Measurements from ENCODE around the gene CAVIN3. TPM values are rescaled to one million over a fixed set of nuclear protein-coding genes. Genes with fewer than 3 reads are reported as not detected.
"Not testable (repeated sequence)": the region's sequence is repeated elsewhere in the genome, so short reads cannot be mapped to it uniquely, and the experiment has no call there.

Gene CAVIN3
- polyA plus RNA-seq, 3 donors from 2014 or later = not detected

DNA sequence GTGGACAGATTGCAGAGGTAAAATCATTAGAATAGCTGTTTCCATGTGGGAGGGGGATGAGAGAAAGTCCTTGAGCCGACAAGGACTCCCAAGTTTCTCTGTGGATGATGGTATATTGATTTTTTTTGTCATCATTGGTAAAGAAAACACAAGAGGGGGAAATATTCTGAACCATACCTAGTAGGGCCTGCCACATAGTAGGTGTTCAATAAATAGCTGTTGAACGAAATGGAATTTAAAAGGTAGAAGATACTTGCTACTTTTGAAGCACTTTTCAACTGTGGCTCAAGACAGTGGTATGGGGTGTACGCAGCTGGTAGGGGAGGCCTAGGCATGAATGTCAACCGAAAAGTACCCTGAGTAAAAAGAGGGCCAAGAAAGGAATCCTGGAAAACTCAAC is 2.1 kb downstream of the CAVIN3 start:
- DNase-seq = no peak
- Mint-ChIP-seq H3K9me3 (no peaks in the 10 kb centered on the region), H3K4me3 (no peak overlapping the region), H3K27me3 (ENCODE audit: low read depth in 3 of 3) (peaks cover 5 to 32% (median 18%) of the 10 kb centered on the region in 3 donors), H3K27ac (no peak overlapping the region), H3K36me3 (no peaks in the 10 kb centered on the region), H3K4me1 (no peaks in the 10 kb centered on the region)

- Mint-ChIP-seq H3K4me1 (no peaks in the 10 kb centered on the region), H3K36me3 (no peaks in the 10 kb centered on the region), H3K9me3 (no peaks in the 10 kb centered on the region), H3K27ac (no peak overlapping the region), H3K27me3 (ENCODE audit: low read depth in 3 of 3) (peaks cover 2 to 23% (median 8%) of the 10 kb centered on the region in 3 donors), H3K4me3 (no peak overlapping the region)
- DNase-seq = peak; percentile 13 to 34 (median 26)
These were observed 4.4 kb downstream of the CAVIN3 start for GRCh38 chr11:6315811-6316425.

DNA sequence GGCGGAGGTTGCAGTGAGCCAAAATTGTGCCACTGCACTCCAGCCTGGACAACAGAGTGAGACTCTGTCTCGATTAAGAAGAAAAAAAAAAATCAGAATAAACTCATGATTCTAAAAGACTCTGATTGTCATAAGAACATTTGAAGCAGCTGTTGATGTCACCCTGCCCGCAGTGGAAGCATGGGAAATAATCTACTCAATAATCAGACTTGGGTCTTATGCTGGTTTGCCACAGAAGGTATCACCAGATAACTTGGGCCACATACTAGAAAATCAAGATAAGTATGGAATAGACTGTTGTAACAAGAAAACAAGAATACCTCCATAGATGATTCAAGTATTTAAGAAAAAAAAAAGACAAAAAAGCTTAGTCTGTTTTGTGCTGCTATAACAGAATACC is 8.2 kb downstream of the CAVIN3 start:
- Mint-ChIP-seq H3K4me3 (no peak overlapping the region), H3K27me3 (ENCODE audit: low read depth in 3 of 3) (peaks cover 2 to 18% (median 9%) of the 10 kb centered on the region in 3 donors)

DNA sequence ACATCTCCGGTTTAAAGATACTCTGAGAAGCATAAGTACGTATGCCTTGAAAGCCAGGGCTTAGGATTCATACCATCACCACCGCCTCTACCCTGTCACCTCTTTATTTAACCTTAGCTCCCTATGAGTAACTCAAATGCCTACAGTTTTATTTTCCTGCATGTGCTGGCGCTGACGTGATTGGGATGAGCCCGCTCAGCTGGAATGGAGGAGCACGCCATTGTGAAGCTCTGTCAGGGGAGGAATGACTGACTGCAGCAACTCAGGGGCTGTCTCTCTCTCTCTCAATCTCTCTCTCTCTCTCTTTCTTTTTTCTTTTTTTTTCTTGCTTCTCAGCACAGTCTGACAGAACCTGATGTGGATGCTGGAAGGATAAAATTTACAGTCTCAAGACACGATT is 12.4 kb downstream of the CAVIN3 start:
- Mint-ChIP-seq H3K27ac (no peak overlapping the region), H3K36me3 (no peaks in the 10 kb centered on the region), H3K4me3 (no peak overlapping the region), H3K27me3 (ENCODE audit: low read depth in 3 of 3) (peaks cover 2 to 7% (median 4%) of the 10 kb centered on the region in 3 donors), H3K4me1 (no peaks in the 10 kb centered on the region), H3K9me3 (no peaks in the 10 kb centered on the region)
- no peak for DNase-seq

More for the DNA sequence above, 8.2 kb downstream of the CAVIN3 start:
- Mint-ChIP-seq H3K9me3 (no peaks in the 10 kb centered on the region), H3K4me1 (no peaks in the 10 kb centered on the region), H3K36me3 (no peaks in the 10 kb centered on the region), H3K27ac (no peak overlapping the region)
- DNase-seq = no peak

DNA sequence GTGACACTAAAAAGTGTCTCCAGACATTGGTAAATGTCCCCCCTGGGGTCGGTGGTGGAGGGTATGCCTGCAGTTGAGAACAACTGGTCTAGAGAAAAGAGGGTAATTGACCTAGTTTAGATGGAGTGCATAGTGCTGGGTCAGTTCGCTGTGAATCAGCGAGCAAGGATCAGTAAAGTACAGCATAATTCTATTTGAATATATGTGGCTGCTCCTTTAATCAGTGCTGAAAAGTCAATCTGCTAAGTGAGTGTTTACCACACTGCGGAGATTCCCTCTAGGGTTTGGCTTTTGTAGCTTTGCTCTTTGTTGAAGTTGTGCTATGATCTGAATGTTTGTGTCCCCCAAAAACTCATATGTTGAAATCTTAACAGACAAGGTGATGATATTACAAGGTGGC is 15.0 kb downstream of the CAVIN3 start:
- Mint-ChIP-seq H3K4me3 (no peak overlapping the region), H3K36me3 (no peaks in the 10 kb centered on the region), H3K27ac (no peak overlapping the region), H3K9me3 (no peaks in the 10 kb centered on the region), H3K27me3 (ENCODE audit: low read depth in 3 of 3) (peaks cover 4 to 9% (median 4%) of the 10 kb centered on the region in 3 donors), H3K4me1 (no peaks in the 10 kb centered on the region)
- no peak for DNase-seq

DNA sequence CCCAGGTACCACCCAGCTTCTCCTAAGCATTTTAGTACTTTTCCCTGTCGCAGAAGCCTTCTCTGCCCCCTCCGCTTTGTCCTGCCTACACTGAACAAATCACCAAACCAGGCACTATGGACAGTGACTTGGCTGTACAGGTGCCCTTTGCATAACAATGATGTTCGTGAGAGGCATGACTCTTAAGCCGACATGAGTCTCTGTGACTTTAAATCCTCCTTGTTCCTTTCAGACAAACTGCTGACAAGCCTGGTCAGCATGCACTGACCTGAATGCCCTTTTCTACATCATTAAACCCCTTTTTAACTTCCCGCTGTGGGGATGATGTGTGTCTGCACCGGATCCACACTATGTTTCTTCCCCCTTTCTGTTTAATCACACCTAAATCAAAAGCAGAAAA is 16.6 kb downstream of the CAVIN3 start:
- H3K4me1 Mint-ChIP-seq = no peaks in the 10 kb centered on the region
- no peak for DNase-seq
- peaks cover 2 to 11% (median 4%) of the 10 kb centered on the region in 3 donors for H3K27me3 Mint-ChIP-seq (ENCODE audit: low read depth in 3 of 3)
- H3K36me3 Mint-ChIP-seq = no peaks in the 10 kb centered on the region
- no peak overlapping the region for H3K4me3 Mint-ChIP-seq
- no peak overlapping the region for H3K27ac Mint-ChIP-seq
- no peaks in the 10 kb centered on the region for H3K9me3 Mint-ChIP-seq

DNA sequence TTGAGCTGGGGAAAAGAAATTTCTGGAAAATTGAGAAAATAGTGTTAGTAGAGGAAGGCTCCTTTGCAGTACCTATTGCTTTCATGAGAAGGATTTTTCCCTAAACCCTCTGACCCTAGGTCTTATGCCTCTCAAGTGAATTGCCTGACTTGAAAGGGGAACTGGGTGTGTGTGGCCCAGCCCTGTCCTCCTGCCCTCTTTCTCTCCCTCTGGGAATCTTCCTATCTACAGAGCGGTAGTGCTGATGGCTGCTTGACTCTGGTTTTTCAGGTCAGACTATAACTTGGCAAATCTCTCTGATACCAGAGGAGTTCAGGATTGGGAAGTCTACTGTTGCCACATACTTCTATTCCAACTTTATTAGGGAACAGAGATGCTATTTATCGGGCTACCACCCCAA is 19.2 kb downstream of the CAVIN3 start:
- H3K4me3 Mint-ChIP-seq = no peak overlapping the region
- no peak overlapping the region for H3K27ac Mint-ChIP-seq
- no peaks in the 10 kb centered on the region for H3K9me3 Mint-ChIP-seq
- peaks cover 2 to 9% (median 3%) of the 10 kb centered on the region in 3 donors for H3K27me3 Mint-ChIP-seq (ENCODE audit: low read depth in 3 of 3)
- H3K36me3 Mint-ChIP-seq = peaks cover 0 to under 1% (median 0%) of the 10 kb centered on the region in 3 donors
- H3K4me1 Mint-ChIP-seq = no peaks in the 10 kb centered on the region
- DNase-seq = no peak

DNA sequence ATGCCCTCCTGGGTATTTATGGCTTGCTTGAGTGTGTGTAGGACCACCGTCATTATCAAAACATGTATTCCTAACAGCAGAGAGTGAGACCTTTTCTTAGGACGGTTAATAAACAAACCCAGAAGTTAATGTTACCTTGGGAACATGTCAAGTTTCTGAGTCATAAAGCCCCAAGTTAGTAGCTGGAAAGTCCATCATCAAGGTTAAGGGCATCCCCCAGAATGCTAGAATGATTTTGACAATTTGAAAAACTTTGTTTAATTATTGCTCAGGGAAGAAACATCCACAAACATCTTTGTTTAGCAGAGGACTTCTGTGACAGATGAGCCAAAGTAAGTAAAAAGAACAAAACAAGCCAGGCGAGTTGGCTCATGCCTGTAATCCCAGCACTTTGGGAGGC is 20.0 kb downstream of the CAVIN3 start:
- peaks cover 2 to 7% (median 3%) of the 10 kb centered on the region in 3 donors for H3K27me3 Mint-ChIP-seq (ENCODE audit: low read depth in 3 of 3)
- no peaks in the 10 kb centered on the region for H3K4me1 Mint-ChIP-seq
- DNase-seq = no peak
- H3K36me3 Mint-ChIP-seq = peaks cover 0 to 4% (median 0%) of the 10 kb centered on the region in 3 donors
- no peak overlapping the region for H3K27ac Mint-ChIP-seq
- H3K4me3 Mint-ChIP-seq = no peak overlapping the region
- H3K9me3 Mint-ChIP-seq = no peaks in the 10 kb centered on the region

DNA sequence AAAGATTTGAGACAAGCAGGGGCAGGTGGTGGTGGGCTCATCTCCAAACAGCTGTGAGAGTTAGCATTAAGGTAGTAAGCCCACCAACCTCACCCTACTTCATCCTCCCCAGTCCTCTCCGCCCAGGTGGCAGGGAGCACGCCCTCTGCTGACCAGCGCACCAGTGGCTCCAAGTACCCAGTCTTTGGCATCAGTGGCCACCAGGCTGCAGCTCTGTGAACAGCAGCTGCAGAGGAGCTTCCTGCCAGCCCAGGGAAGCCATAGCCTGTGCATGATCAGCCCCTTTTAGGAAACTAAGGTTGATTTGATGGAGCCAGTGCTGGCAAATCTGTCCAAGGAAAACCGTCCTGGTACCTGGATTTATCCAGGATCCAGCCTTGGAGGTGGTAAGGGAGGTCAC is 21.7 kb downstream of the CAVIN3 start:
- DNase-seq = peak in 1 of 3 donors; percentile 7
- Mint-ChIP-seq H3K27me3 (ENCODE audit: low read depth in 3 of 3) (peaks cover 3 to 5% (median 3%) of the 10 kb centered on the region in 3 donors), H3K27ac (no peak overlapping the region), H3K36me3 (peaks cover 0 to 4% (median 0%) of the 10 kb centered on the region in 3 donors), H3K9me3 (no peaks in the 10 kb centered on the region), H3K4me1 (no peaks in the 10 kb centered on the region), H3K4me3 (no peak overlapping the region)

DNA sequence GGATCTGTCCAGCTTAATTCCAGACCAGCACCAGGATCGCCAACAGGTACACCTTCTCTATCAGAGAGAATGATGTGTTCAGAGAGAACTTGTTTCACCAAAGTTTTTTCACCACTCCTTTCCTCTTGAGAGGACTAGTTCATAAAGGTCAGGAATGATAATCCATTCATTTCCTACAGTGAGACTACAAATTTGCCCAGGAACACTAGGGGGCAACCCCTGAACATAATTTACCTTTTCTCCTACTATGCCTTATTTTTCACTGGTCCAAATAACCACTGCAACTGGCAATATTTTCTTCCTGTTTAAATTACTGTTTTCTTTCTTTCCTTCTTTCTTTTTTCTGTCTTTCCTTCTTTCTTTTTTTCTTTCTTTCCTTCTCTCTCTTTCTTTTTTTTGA is 22.5 kb downstream of the CAVIN3 start:
- Mint-ChIP-seq H3K27ac (no peak overlapping the region), H3K9me3 (no peaks in the 10 kb centered on the region), H3K4me1 (no peaks in the 10 kb centered on the region), H3K27me3 (ENCODE audit: low read depth in 3 of 3) (peaks cover 3 to 7% (median 6%) of the 10 kb centered on the region in 3 donors), H3K4me3 (no peak overlapping the region), H3K36me3 (peaks cover 0 to 4% (median 0%) of the 10 kb centered on the region in 3 donors)
- no peak for DNase-seq

GRCh38 chr11:6285019-6285418 is 35.3 kb downstream of the CAVIN3 start:
- Mint-ChIP-seq H3K27me3 (ENCODE audit: low read depth in 3 of 3) (peaks cover 7 to 18% (median 10%) of the 10 kb centered on the region in 3 donors), H3K36me3 (no peaks in the 10 kb centered on the region), H3K4me3 (no peak overlapping the region), H3K4me1 (no peaks in the 10 kb centered on the region), H3K27ac (no peak overlapping the region), H3K9me3 (no peaks in the 10 kb centered on the region)
- DNase-seq = no peak

GRCh38 chr11:6284250-6284649 is 36.1 kb downstream of the CAVIN3 start:
- Mint-ChIP-seq H3K4me1 (no peaks in the 10 kb centered on the region), H3K27ac (no peak overlapping the region), H3K9me3 (no peaks in the 10 kb centered on the region), H3K27me3 (ENCODE audit: low read depth in 3 of 3) (peaks cover 7 to 18% (median 10%) of the 10 kb centered on the region in 3 donors), H3K36me3 (no peaks in the 10 kb centered on the region), H3K4me3 (no peak overlapping the region)
- DNase-seq = no peak

DNA sequence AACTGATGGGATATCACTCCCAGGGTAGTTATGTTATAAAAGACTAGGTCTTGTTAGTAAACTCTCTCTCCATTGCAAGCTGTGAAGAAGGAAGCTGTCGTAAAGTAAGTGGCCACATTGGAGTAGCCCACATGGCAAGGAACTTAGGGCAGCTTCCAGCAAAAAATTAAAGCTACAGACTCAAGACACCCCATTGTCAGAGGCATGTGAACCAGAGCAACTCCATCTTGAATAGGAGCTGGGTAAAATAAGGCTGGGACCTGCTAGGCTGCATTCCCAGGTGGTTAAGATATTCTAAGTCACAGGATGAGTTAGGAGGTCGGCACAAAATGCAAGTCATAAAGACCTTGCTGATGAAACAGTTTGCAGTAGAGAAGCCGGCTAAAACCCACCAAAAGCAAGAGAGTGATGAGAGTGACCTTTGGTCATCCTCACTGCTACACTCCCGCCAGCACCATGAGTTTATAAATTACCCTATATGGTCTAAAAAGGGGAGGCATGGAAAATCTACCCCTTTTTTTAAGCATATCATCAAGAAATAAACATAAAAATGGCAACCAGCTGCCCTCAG is 36.8 kb downstream of the CAVIN3 start:
- H3K4me3 Mint-ChIP-seq = no peak overlapping the region
- no peak overlapping the region for H3K27ac Mint-ChIP-seq
- no peaks in the 10 kb centered on the region for H3K36me3 Mint-ChIP-seq
- peaks cover 7 to 18% (median 13%) of the 10 kb centered on the region in 3 donors for H3K27me3 Mint-ChIP-seq (ENCODE audit: low read depth in 3 of 3)
- H3K4me1 Mint-ChIP-seq = no peaks in the 10 kb centered on the region
- no peaks in the 10 kb centered on the region for H3K9me3 Mint-ChIP-seq
- no peak for DNase-seq

DNA sequence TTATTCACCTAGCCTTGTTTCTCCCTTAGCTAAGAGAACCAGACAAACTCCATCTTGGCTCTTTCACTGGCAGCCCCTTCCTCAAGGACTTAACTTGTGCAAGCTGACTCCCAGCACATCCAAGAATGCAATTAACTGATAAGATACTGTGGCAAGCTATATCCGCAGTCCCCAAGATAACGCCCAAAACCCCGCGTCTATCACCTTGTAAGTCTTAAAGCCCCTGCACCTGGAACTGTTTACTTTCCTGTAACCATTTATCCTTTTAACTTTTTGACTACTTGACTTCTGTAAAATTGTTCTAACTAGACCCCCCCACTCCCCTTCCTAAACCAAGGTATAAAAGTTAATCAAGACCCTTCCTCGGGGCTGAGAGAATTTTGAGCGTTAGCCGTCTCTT is 39.5 kb downstream of the CAVIN3 start:
- not testable (repeated sequence) for H3K9me3 Mint-ChIP-seq, H3K4me3 Mint-ChIP-seq, H3K4me1 Mint-ChIP-seq, H3K36me3 Mint-ChIP-seq, DNase-seq, H3K27ac Mint-ChIP-seq
- peaks cover 11 to 21% (median 15%) of the 10 kb centered on the region in 3 donors for H3K27me3 Mint-ChIP-seq (ENCODE audit: low read depth in 3 of 3)

GRCh38 chr11:6273188-6273587 is 47.1 kb downstream of the CAVIN3 start:
- Mint-ChIP-seq H3K27me3 (ENCODE audit: low read depth in 3 of 3) (peaks cover 3 to 10% (median 9%) of the 10 kb centered on the region in 3 donors), H3K9me3 (peaks cover 0 to 3% (median 0%) of the 10 kb centered on the region in 6 donors), H3K4me3 (no peak overlapping the region), H3K4me1 (peaks cover 6 to 11% of the 10 kb centered on the region in 2 donors), H3K36me3 (no peaks in the 10 kb centered on the region), H3K27ac (no peak overlapping the region)
- DNase-seq = no peak

All from immature natural killer cell (primary cell).